Measurements from ENCODE around the gene HSPA12B. TPM values are rescaled to one million over a fixed set of nuclear protein-coding genes. Genes with fewer than 3 reads are reported as not detected.

HSPA12B gene
- total RNA-seq, 2 donors from 2014 or later, result 15.7 to 19.3 TPM

GRCh38 chr20:3794701-3795420, 62.4 kb downstream of the HSPA12B start:
- ATAC-seq, result no peak
- intact Hi-C loops (cut with DNase I), result no loop called here
- DNase-seq, result no peak

GRCh38 chr20:3795511-3796468, 63.3 kb downstream of the HSPA12B start, which contains the start of gene CDC25B:
TSS of gene CDC25B (plus strand) at chr20:3796310. CDS start at chr20:3796532, 222 bp downstream.
- intact Hi-C loops (cut with DNase I), result no loop called here
- DNase-seq, result peak; percentile 97
- ATAC-seq, result peak; percentile 96 to 97

- DNase-seq (no peak), ATAC-seq (no peak)
- intact Hi-C loops (cut with DNase I), result no loop called here
These were observed 64.2 kb downstream of the HSPA12B start for GRCh38 chr20:3796477-3797225.

- intact Hi-C loops (cut with DNase I), result no loop called here
- ATAC-seq (no peak), DNase-seq (no peak)
These were observed 64.7 kb downstream of the HSPA12B start for GRCh38 chr20:3797226-3797545.

- DNase-seq (no peak), ATAC-seq (no peak)
- intact Hi-C loops (cut with DNase I), result no loop called here
These were observed 65.3 kb downstream of the HSPA12B start for GRCh38 chr20:3797592-3798372.

GRCh38 chr20:3798373-3798768, 65.9 kb downstream of the HSPA12B start:
- DNase-seq, result no peak
- no peak for ATAC-seq
- intact Hi-C loops (cut with DNase I), result no loop called here

- no peak for ATAC-seq
- intact Hi-C loops (cut with DNase I), result no loop called here
- no peak for DNase-seq
These were observed 66.4 kb downstream of the HSPA12B start for GRCh38 chr20:3798908-3799248.

GRCh38 chr20:3800256-3800877, 67.9 kb downstream of the HSPA12B start:
- DNase-seq (peak; percentile 14), ATAC-seq (no peak)
- intact Hi-C loops (cut with DNase I), result no loop called here

- DNase-seq, result peak; percentile 14
- no peak for ATAC-seq
- intact Hi-C loops (cut with DNase I), result no loop called here
These were observed 68.4 kb downstream of the HSPA12B start for GRCh38 chr20:3800878-3801260.

GRCh38 chr20:3801299-3801698, 68.8 kb downstream of the HSPA12B start:
- DNase-seq (no peak), ATAC-seq (no peak)
- intact Hi-C loops (cut with DNase I), result no loop called here

- intact Hi-C loops (cut with DNase I), result no loop called here
- ATAC-seq, result no peak
- DNase-seq, result no peak
These were observed 69.4 kb downstream of the HSPA12B start for GRCh38 chr20:3801846-3802245.

Other genes with a start within 250 kb of the HSPA12B start
- not detected for gene GFRA4, start 69.3 kb upstream of the HSPA12B start, total RNA-seq
- 10 to 100 TPM in 1 of 2 donors, 1 to 10 TPM in 1; 9.9 to 18.5 TPM for gene ADAM33, start 50.7 kb upstream of the HSPA12B start, total RNA-seq
- gene SIGLEC1, start 20.1 kb upstream of the HSPA12B start, total RNA-seq, result 10 to 100 TPM; 12.4 to 23.9 TPM
- 10 to 100 TPM; 17.2 to 23.2 TPM for gene ADISSP, start 35.1 kb downstream of the HSPA12B start, total RNA-seq
- gene SPEF1, start 48.8 kb downstream of the HSPA12B start, total RNA-seq, result not detected
- 10 to 100 TPM; 70.8 to 93.6 TPM for gene CENPB, start 54.1 kb downstream of the HSPA12B start, total RNA-seq
- 10 to 100 TPM; 13.8 to 16.6 TPM for gene CDC25B, start 63.6 kb downstream of the HSPA12B start, total RNA-seq
- gene AP5S1, start 87.9 kb downstream of the HSPA12B start, total RNA-seq, result 10 to 100 TPM; 11.8 to 14.7 TPM
- 10 to 100 TPM; 28.9 to 31.1 TPM for gene MAVS, start 114.1 kb downstream of the HSPA12B start, total RNA-seq
- gene PANK2, start 156.7 kb downstream of the HSPA12B start, total RNA-seq, result 10 to 100 TPM; 18.7 to 23.8 TPM

Measured in left cardiac atrium (tissue), 4 donors.